Measurements from ENCODE around the gene FRMPD4.

The FRMPD4 gene

DNA sequence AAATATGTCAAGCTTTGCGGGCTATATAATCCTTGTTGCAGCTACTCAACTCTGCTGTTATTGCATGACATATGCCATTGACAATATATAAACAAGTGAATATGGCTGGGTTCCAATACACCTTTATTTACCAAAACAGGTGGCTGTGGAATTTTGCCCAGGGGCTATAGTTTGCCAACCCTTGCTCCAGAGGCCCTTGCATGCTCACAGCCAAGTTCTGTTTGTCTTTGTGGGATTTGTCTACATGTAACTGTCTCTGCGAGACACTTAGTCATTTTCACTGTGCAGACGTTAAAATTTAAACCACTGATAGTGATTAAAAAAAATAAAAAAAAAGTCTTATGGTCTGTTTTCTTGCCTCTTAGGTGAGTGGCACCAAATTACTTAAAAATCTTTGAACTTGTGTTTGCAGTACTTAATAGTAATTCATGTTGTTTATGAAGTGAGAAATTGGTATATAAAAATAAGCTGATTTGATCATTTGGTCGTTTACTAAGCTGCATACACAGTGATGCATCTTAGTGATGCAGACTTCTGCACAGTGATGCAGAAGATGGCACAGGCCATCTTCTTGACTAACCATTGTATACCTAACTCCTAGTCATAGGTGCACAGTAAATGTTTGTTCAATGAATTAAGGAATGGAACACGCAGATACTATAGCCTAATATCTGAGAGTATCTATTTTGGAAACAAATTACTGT, 170.9 kb downstream of the FRMPD4 start:
- H3K27me3 Mint-ChIP-seq: no peaks in the 10 kb centered on the region
- H3K27ac Mint-ChIP-seq: no peak overlapping the region
- H3K9me3 Mint-ChIP-seq: no peaks in the 10 kb centered on the region
- no peaks in the 10 kb centered on the region for H3K4me1 Mint-ChIP-seq
- ATAC-seq: no peak
- no peak for DNase-seq
- H3K4me3 Mint-ChIP-seq: no peak overlapping the region

- Mint-ChIP-seq H3K27ac (no peak overlapping the region), H3K27me3 (no peaks in the 10 kb centered on the region), H3K4me3 (no peak overlapping the region), H3K9me3 (no peaks in the 10 kb centered on the region), H3K4me1 (no peaks in the 10 kb centered on the region)
- DNase-seq (no peak), ATAC-seq (no peak)
Measured at GRCh38 chrX:12309744-12310076, 171.4 kb downstream of the FRMPD4 start.

- H3K27me3 Mint-ChIP-seq: no peaks in the 10 kb centered on the region
- H3K27ac Mint-ChIP-seq: no peak overlapping the region
- H3K4me1 Mint-ChIP-seq: no peaks in the 10 kb centered on the region
- DNase-seq: no peak
- ATAC-seq: no peak
- no peaks in the 10 kb centered on the region for H3K9me3 Mint-ChIP-seq
- no peak overlapping the region for H3K4me3 Mint-ChIP-seq
Measured at GRCh38 chrX:12314651-12315050, 176.4 kb downstream of the FRMPD4 start.

DNA sequence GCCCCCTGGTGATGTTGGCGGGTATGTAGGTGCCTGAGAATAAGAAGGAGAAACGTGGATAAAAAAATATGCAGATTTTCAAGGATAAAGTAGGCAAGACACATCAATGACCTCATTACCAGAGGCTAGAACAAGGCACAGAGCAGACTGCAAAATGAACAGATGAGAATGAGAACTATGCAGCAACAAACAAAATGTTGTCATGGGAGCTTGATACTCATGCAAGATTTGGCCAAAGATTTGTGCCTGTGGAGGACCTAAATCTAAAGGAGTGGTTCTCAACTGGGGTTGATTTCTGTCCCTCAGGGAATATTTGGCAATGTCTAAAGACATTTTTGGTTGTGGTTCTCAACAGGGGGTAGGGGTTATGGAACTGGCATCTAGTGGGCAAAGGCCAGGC, 177.3 kb downstream of the FRMPD4 start:
- Mint-ChIP-seq H3K27me3 (no peaks in the 10 kb centered on the region), H3K4me3 (no peak overlapping the region), H3K27ac (no peak overlapping the region), H3K9me3 (no peaks in the 10 kb centered on the region), H3K4me1 (no peaks in the 10 kb centered on the region)
- ATAC-seq (no peak), DNase-seq (no peak)

- Mint-ChIP-seq H3K27me3 (peaks cover 8% of the 10 kb centered on the region), H3K4me1 (no peaks in the 10 kb centered on the region), H3K27ac (no peak overlapping the region), H3K9me3 (no peaks in the 10 kb centered on the region), H3K4me3 (no peak overlapping the region)
- DNase-seq: no peak
- no peak for ATAC-seq
Measured at GRCh38 chrX:12319003-12319519, 180.8 kb downstream of the FRMPD4 start.

DNA sequence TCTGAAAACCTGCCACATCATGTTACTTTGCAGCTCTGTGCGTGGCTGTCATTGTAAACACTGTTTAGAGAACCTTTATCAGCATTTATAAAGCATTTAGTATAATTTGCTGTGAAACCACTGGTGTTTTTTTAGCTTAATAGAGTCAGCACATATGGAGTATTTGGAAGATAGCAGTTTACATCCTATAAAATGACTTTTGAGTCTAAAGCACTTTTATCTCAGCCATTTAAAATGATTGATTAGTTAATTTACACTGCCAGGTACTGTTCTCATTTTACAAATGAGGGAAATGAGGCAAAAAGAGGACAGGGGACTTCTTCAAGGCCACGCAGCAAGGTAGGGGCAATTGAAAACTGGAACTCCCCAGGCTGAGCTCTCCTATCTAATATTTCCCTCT, 181.7 kb downstream of the FRMPD4 start:
- ATAC-seq (no peak), DNase-seq (no peak)
- Mint-ChIP-seq H3K4me3 (no peak overlapping the region), H3K9me3 (no peaks in the 10 kb centered on the region), H3K4me1 (no peaks in the 10 kb centered on the region), H3K27me3 (peaks cover 8% of the 10 kb centered on the region), H3K27ac (no peak overlapping the region)

DNA sequence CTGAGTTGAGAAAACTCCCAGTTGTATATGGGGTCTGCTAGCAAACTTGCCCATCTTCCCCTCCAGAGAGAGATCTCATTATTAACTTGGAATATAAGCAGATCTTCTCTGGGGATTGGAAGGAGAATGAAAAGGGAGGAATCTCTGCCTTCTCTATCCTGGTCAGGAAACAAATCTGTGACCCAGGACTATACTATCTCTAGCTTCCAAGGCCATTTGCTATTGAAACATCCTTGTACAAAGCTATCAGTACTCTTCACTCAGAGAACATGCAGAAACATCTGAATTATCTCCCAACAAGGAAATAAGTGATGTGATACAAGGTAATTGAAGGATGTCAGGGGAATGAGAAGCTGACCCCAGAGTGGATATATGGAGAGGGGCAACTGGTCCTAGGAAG, 183.8 kb downstream of the FRMPD4 start:
- Mint-ChIP-seq H3K9me3 (no peaks in the 10 kb centered on the region), H3K4me3 (no peak overlapping the region), H3K27ac (peak overlapping the region in 1 of 2 donors; percentile 7), H3K4me1 (no peaks in the 10 kb centered on the region), H3K27me3 (peaks cover 8% of the 10 kb centered on the region)
- ATAC-seq (no peak), DNase-seq (no peak)

DNA sequence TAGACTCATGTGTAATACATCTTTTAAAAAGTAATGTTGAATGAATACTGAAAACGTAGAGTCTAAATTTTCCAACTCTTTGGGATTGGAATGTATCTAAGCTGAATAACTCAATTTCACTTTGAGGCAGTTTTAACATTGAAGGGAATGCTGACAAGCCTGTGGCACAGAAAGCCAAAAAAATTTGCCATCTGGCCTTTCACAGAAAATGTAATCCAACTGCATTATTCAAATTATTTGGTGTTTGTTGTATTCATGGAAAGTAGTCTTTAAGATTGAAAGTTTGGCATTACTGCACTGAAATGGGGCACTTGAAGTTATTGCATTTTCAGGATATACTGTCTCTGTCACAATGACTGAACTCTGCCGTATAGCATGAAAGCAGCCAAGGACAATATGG, 186.9 kb downstream of the FRMPD4 start:
- no peak for DNase-seq
- Mint-ChIP-seq H3K27me3 (peaks cover 8% of the 10 kb centered on the region), H3K4me3 (no peak overlapping the region), H3K4me1 (no peaks in the 10 kb centered on the region), H3K9me3 (no peaks in the 10 kb centered on the region), H3K27ac (no peak overlapping the region)
- no peak for ATAC-seq

DNA sequence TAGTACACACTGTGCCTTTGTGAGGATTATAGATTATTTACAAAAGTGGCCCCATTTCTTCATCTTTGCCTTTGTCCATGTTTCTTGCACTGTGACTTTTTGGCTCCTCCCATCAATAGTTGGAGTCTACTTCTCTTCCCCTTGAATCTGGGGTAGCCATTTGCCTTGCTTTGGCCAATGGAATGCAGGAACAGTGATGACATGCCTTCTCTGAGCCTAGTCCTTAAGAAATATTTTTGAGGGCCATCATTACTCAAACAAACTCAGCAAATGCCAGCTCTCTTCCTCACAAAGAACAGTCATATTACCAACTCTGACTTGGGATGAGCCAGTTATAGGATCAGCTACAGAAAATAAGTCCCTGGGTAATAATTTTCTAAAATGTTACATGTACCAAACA, 189.6 kb downstream of the FRMPD4 start:
- no peaks in the 10 kb centered on the region for H3K4me1 Mint-ChIP-seq
- no peak overlapping the region for H3K27ac Mint-ChIP-seq
- no peaks in the 10 kb centered on the region for H3K9me3 Mint-ChIP-seq
- DNase-seq (no peak), ATAC-seq (no peak)
- H3K4me3 Mint-ChIP-seq: no peak overlapping the region
- no peaks in the 10 kb centered on the region for H3K27me3 Mint-ChIP-seq

DNA sequence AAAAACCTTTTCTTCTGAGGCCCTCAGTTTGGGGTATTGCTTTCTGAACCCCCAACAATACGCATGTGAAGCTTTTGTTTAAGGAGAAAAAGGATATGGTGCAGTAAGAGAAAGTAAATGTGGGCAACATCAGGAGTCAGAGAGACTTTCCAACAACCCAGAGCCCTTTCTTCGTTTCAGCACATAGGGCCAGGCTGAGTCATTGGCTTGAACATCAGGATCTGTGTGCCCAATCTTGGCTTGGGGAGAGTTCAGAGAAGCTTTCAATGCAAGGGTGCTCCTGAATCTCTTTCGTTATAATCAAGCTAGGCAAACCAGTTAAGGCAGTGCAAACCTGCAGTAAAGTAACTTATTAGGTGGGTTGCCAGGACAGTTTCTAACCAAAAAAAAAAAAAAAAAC, 191.2 kb downstream of the FRMPD4 start:
- H3K4me3 Mint-ChIP-seq: no peak overlapping the region
- no peak overlapping the region for H3K27ac Mint-ChIP-seq
- no peaks in the 10 kb centered on the region for H3K27me3 Mint-ChIP-seq
- H3K4me1 Mint-ChIP-seq: no peaks in the 10 kb centered on the region
- DNase-seq (no peak), ATAC-seq (no peak)
- H3K9me3 Mint-ChIP-seq: no peaks in the 10 kb centered on the region

GRCh38 chrX:12330841-12331240, 192.6 kb downstream of the FRMPD4 start:
- Mint-ChIP-seq H3K9me3 (no peaks in the 10 kb centered on the region), H3K4me3 (no peak overlapping the region), H3K27ac (no peak overlapping the region), H3K27me3 (no peaks in the 10 kb centered on the region), H3K4me1 (no peaks in the 10 kb centered on the region)
- DNase-seq: no peak
- ATAC-seq: no peak

DNA sequence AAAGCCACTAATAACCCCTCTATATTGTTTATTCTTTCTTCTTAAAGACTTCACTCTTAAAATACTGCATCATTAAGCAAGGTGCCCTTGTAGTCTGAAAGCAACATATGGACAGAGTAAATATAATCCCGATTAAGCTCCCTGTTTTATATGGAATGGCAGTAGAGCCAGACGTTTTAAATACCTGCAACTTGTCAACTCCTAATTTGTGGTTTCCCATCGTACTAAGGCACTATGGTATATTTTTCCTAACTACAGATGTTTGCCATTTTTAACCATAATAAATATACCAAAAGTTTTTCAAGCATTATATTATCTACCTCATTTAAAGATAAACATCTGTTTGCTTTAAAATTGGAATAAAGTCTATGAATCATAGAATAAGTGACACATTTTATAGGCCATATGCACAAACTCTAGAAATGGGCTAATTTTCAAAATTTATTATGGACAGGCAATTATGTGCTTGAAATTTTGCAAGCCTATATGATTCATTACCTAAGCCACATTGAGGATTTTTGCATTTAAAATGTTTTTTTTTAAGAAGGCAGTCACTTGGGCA, 194.6 kb downstream of the FRMPD4 start:
- no peaks in the 10 kb centered on the region for H3K4me1 Mint-ChIP-seq
- no peak overlapping the region for H3K4me3 Mint-ChIP-seq
- no peak for DNase-seq
- H3K27me3 Mint-ChIP-seq: no peaks in the 10 kb centered on the region
- no peaks in the 10 kb centered on the region for H3K9me3 Mint-ChIP-seq
- no peak for ATAC-seq
- H3K27ac Mint-ChIP-seq: no peak overlapping the region

DNA sequence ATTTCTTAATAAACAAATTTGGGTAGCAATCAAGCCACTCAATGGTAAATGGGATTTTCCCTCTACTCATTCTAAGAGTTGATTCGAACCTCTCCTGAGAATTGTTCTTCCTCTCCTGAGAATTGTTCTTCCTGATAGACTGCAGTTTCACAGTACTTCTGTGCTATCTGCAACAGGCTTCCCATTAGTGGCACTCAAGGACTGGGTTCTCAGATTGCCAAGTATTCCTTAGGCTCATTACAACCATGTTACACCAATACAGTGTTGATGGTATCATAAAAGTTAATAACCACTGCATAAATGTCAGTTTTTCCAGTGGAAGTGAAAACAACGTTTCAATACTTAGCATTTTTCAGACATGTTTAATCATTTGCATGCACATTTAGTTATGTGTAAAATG, 201.6 kb downstream of the FRMPD4 start:
- Mint-ChIP-seq H3K27ac (no peak overlapping the region), H3K9me3 (no peaks in the 10 kb centered on the region), H3K27me3 (no peaks in the 10 kb centered on the region), H3K4me1 (no peaks in the 10 kb centered on the region), H3K4me3 (no peak overlapping the region)
- ATAC-seq: no peak
- DNase-seq: no peak

- no peak for ATAC-seq
- no peaks in the 10 kb centered on the region for H3K9me3 Mint-ChIP-seq
- no peak for DNase-seq
- peak overlapping the region in 1 of 2 donors; percentile 81 for H3K27ac Mint-ChIP-seq
- no peak overlapping the region for H3K4me3 Mint-ChIP-seq
- H3K4me1 Mint-ChIP-seq: no peaks in the 10 kb centered on the region
- H3K27me3 Mint-ChIP-seq: no peaks in the 10 kb centered on the region
Measured at GRCh38 chrX:12344954-12345353, 206.7 kb downstream of the FRMPD4 start.

DNA sequence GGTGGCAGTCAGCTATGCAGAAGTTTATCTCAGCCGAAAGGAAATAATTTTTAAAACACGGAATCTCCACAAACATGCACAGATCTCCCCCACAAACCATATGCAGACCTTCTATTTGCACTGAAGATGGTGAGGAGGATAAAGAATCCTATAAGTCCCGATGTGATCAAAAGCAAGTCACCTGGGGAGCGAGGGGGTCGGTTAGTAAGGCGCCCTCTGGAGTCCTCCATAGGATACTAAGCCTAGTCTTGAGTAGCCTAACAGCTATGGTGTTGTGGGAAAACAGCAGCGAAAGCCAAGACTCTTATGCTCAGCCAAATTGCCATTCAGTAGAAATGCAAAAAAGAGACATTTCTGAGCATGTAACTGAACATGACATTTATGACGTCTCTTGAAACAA, 210.9 kb downstream of the FRMPD4 start:
- H3K27ac Mint-ChIP-seq: no peak overlapping the region
- no peaks in the 10 kb centered on the region for H3K27me3 Mint-ChIP-seq
- no peak for DNase-seq
- ATAC-seq: no peak
- H3K9me3 Mint-ChIP-seq: no peaks in the 10 kb centered on the region
- H3K4me1 Mint-ChIP-seq: no peaks in the 10 kb centered on the region
- H3K4me3 Mint-ChIP-seq: no peak overlapping the region

DNA sequence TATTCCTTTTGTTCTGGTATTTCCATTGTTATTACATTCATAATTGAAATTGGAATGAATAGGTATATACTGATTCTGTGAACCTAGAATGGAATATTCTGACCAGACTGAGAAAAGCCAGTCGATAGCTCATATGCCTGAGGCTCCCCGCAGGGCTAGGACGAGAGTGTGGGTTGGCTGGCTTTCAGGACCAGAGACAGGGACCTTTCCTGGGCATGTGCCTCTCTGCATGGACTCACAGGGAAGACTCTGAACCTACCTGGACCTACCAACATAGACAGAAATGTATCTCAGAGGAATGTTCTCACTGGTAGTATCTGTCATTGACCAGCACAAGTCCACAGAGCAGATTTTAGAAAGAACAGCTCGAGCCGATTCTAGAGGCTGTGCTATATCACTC, 214.6 kb downstream of the FRMPD4 start:
- Mint-ChIP-seq H3K9me3 (no peaks in the 10 kb centered on the region), H3K27me3 (no peaks in the 10 kb centered on the region), H3K27ac (no peak overlapping the region), H3K4me1 (no peaks in the 10 kb centered on the region), H3K4me3 (no peak overlapping the region)
- ATAC-seq (no peak), DNase-seq (no peak)

DNA sequence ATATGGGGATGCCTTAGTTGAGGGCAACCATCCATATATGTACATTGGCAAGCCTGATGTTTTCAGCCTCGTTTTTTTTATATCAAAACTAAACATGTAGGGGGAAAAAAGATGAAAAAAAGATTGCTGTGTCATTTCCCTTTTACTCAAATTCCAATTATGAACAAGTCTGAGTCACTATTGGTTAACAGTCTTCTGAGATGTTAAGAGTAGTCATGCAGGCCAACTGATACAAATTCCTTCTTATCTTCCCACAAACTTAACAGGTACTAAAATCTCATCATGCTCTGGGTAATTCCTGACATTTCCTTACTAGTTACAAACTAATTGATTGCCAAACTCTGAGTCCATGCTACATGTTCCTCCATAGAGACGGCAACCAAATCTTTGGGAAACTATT, 222.1 kb downstream of the FRMPD4 start:
- H3K27me3 Mint-ChIP-seq: no peaks in the 10 kb centered on the region
- no peak for DNase-seq
- H3K9me3 Mint-ChIP-seq: no peaks in the 10 kb centered on the region
- H3K4me3 Mint-ChIP-seq: no peak overlapping the region
- H3K27ac Mint-ChIP-seq: no peak overlapping the region
- H3K4me1 Mint-ChIP-seq: no peaks in the 10 kb centered on the region
- no peak for ATAC-seq
